ENCODE results near the gene IPO13.

Gene IPO13

GRCh38 chr1:43913666-43914360 lies 32.9 kb upstream of the IPO13 start:
- peak overlapping the region; percentile 100 for H3K27ac ChIP-seq
- no peak for DNase-seq (ENCODE audit: low spot score)
- TF ChIP-seq CTCF (conservative IDR thresholded peaks at IDR 0.05; ENCODE audit: low read depth), result no peak
- ChIA-PET POLR2A (ENCODE audit: low non-redundant PET) (interaction anchor here (0.6 kb wide), 1 partner anchor 19 kb away, joined by 3 read pairs; no protein-coding TSS in a partner anchor), CTCF (interaction anchor here (0.6 to 2.1 kb wide), 3 partner anchors 21 to 278 kb away, joined by 4 to 14 read pairs (median 8); partner anchors contain the start of gene ARTN)

GRCh38 chr1:43914576-43915525 lies 31.9 kb upstream of the IPO13 start:
- H3K27ac ChIP-seq, result peak overlapping the region; percentile 100
- no peak for TF ChIP-seq CTCF (conservative IDR thresholded peaks at IDR 0.05; ENCODE audit: low read depth)
- ChIA-PET CTCF (interaction anchor here (1.7 to 2.1 kb wide), 2 partner anchors 20 to 151 kb away, joined by 8 to 14 read pairs; partner anchors contain the start of gene ARTN), POLR2A (ENCODE audit: low non-redundant PET) (interaction anchor here (0.6 to 0.9 kb wide), 3 partner anchors 16 to 58 kb away, joined by 3 read pairs; no protein-coding TSS in a partner anchor)
- DNase-seq (ENCODE audit: low spot score), result peak; percentile 62

GRCh38 chr1:43919906-43920305 lies 26.8 kb upstream of the IPO13 start:
- ChIA-PET POLR2A (ENCODE audit: low non-redundant PET) (interaction anchor here (0.5 kb wide), 1 partner anchor 748 kb away, joined by 4 read pairs; the partner anchor contains the start of genes CFAP57 and EBNA1BP2), CTCF (interaction anchor here (1.4 kb wide), 1 partner anchor 15 kb away, joined by 3 read pairs; no protein-coding TSS in a partner anchor)
- H3K27ac ChIP-seq, result peak overlapping the region; percentile 83
- DNase-seq (ENCODE audit: low spot score), result no peak
- TF ChIP-seq CTCF (conservative IDR thresholded peaks at IDR 0.05; ENCODE audit: low read depth), result no peak

GRCh38 chr1:43921022-43921421 lies 25.7 kb upstream of the IPO13 start:
- DNase-seq (ENCODE audit: low spot score), result no peak
- peak overlapping the region; percentile 83 for H3K27ac ChIP-seq
- POLR2A ChIA-PET (ENCODE audit: low non-redundant PET), result no interaction called here
- CTCF ChIA-PET, result interaction anchor here (0.6 to 1.0 kb wide), 3 partner anchors 127 to 158 kb away, joined by 3 to 4 read pairs (median 3); no protein-coding TSS in a partner anchor
- no peak for TF ChIP-seq CTCF (conservative IDR thresholded peaks at IDR 0.05; ENCODE audit: low read depth)

- POLR2A ChIA-PET (ENCODE audit: low non-redundant PET), result no interaction called here
- no peak for TF ChIP-seq CTCF (conservative IDR thresholded peaks at IDR 0.05; ENCODE audit: low read depth)
- peak overlapping the region; percentile 53 for H3K27ac ChIP-seq
- DNase-seq (ENCODE audit: low spot score), result no peak
- CTCF ChIA-PET, result interaction anchor here (0.6 kb wide), 2 partner anchors 10 to 104 kb away, joined by 3 to 5 read pairs; no protein-coding TSS in a partner anchor
Measured at GRCh38 chr1:43924516-43924915, 22.2 kb upstream of the IPO13 start.

GRCh38 chr1:43925846-43926245 lies 20.9 kb upstream of the IPO13 start:
- TF ChIP-seq CTCF (conservative IDR thresholded peaks at IDR 0.05; ENCODE audit: low read depth), result no peak
- H3K27ac ChIP-seq, result peak overlapping the region; percentile 34
- POLR2A ChIA-PET (ENCODE audit: low non-redundant PET), result no interaction called here
- DNase-seq (ENCODE audit: low spot score), result no peak
- CTCF ChIA-PET, result interaction anchor here (0.8 kb wide), 1 partner anchor 36 kb away, joined by 3 read pairs; no protein-coding TSS in a partner anchor
